Measurements from ENCODE around the gene FOXQ1.

Gene FOXQ1

GRCh38 chr6:1312203-1312472 is 240 bp downstream of the FOXQ1 start:
- Histone ChIP-seq H3K36me3 (ENCODE audit: control insufficient read depth, insufficient read depth, low read length) (no peaks in the 10 kb centered on the region), H3K4me1 (ENCODE audit: control insufficient read depth, insufficient read depth, low read length, poor library complexity, severe bottlenecking) (peaks cover 5% of the 10 kb centered on the region), H3K4me3 (ENCODE audit: insufficient read depth, low read depth, low read length, poor library complexity, severe bottlenecking) (peak overlapping the region; percentile 12), H3K27ac (ENCODE audit: insufficient read depth, low read length, poor library complexity, severe bottlenecking) (no peak overlapping the region), H3K27me3 (replicated peaks; ENCODE audit: control insufficient read depth, insufficient read depth, low read length, poor library complexity, severe bottlenecking) (peaks cover 11% of the 10 kb centered on the region), H3K9me3 (ENCODE audit: control insufficient read depth, low read length) (no peaks in the 10 kb centered on the region)
- no peak for DNase-seq

- no peak for DNase-seq
- no peak overlapping the region for H3K4me3 ChIP-seq (ENCODE audit: insufficient read depth, low read depth, low read length, poor library complexity, severe bottlenecking)
- no peaks in the 10 kb centered on the region for H3K9me3 ChIP-seq (ENCODE audit: control insufficient read depth, low read length)
- H3K27ac ChIP-seq (ENCODE audit: insufficient read depth, low read length, poor library complexity, severe bottlenecking), result no peak overlapping the region
- H3K4me1 ChIP-seq (ENCODE audit: control insufficient read depth, insufficient read depth, low read length, poor library complexity, severe bottlenecking), result peaks cover 5% of the 10 kb centered on the region
- H3K27me3 ChIP-seq (replicated peaks; ENCODE audit: control insufficient read depth, insufficient read depth, low read length, poor library complexity, severe bottlenecking), result peaks cover 11% of the 10 kb centered on the region
- no peaks in the 10 kb centered on the region for H3K36me3 ChIP-seq (ENCODE audit: control insufficient read depth, insufficient read depth, low read length)
These were observed 822 bp downstream of the FOXQ1 start for GRCh38 chr6:1312473-1313367.

- H3K9me3 ChIP-seq (ENCODE audit: control insufficient read depth, low read length), result no peaks in the 10 kb centered on the region
- H3K4me3 ChIP-seq (ENCODE audit: insufficient read depth, low read depth, low read length, poor library complexity, severe bottlenecking), result no peak overlapping the region
- peaks cover 11% of the 10 kb centered on the region for H3K27me3 ChIP-seq (replicated peaks; ENCODE audit: control insufficient read depth, insufficient read depth, low read length, poor library complexity, severe bottlenecking)
- H3K4me1 ChIP-seq (ENCODE audit: control insufficient read depth, insufficient read depth, low read length, poor library complexity, severe bottlenecking), result peaks cover 5% of the 10 kb centered on the region
- no peak overlapping the region for H3K27ac ChIP-seq (ENCODE audit: insufficient read depth, low read length, poor library complexity, severe bottlenecking)
- DNase-seq, result no peak
- no peaks in the 10 kb centered on the region for H3K36me3 ChIP-seq (ENCODE audit: control insufficient read depth, insufficient read depth, low read length)
These were observed 1.5 kb downstream of the FOXQ1 start for GRCh38 chr6:1313384-1313766.

GRCh38 chr6:1313767-1314503 is 2.0 kb downstream of the FOXQ1 start:
- Histone ChIP-seq H3K27me3 (replicated peaks; ENCODE audit: control insufficient read depth, insufficient read depth, low read length, poor library complexity, severe bottlenecking) (peaks cover 11% of the 10 kb centered on the region), H3K4me3 (ENCODE audit: insufficient read depth, low read depth, low read length, poor library complexity, severe bottlenecking) (no peak overlapping the region), H3K9me3 (ENCODE audit: control insufficient read depth, low read length) (no peaks in the 10 kb centered on the region), H3K27ac (ENCODE audit: insufficient read depth, low read length, poor library complexity, severe bottlenecking) (no peak overlapping the region), H3K4me1 (ENCODE audit: control insufficient read depth, insufficient read depth, low read length, poor library complexity, severe bottlenecking) (peaks cover 5% of the 10 kb centered on the region), H3K36me3 (ENCODE audit: control insufficient read depth, insufficient read depth, low read length) (no peaks in the 10 kb centered on the region)
- DNase-seq, result no peak

- peaks cover 5% of the 10 kb centered on the region for H3K4me1 ChIP-seq (ENCODE audit: control insufficient read depth, insufficient read depth, low read length, poor library complexity, severe bottlenecking)
- no peak overlapping the region for H3K4me3 ChIP-seq (ENCODE audit: insufficient read depth, low read depth, low read length, poor library complexity, severe bottlenecking)
- H3K9me3 ChIP-seq (ENCODE audit: control insufficient read depth, low read length), result no peaks in the 10 kb centered on the region
- no peak for DNase-seq
- H3K36me3 ChIP-seq (ENCODE audit: control insufficient read depth, insufficient read depth, low read length), result no peaks in the 10 kb centered on the region
- peaks cover 11% of the 10 kb centered on the region for H3K27me3 ChIP-seq (replicated peaks; ENCODE audit: control insufficient read depth, insufficient read depth, low read length, poor library complexity, severe bottlenecking)
- no peak overlapping the region for H3K27ac ChIP-seq (ENCODE audit: insufficient read depth, low read length, poor library complexity, severe bottlenecking)
These were observed 2.7 kb downstream of the FOXQ1 start for GRCh38 chr6:1314617-1315016.

- Histone ChIP-seq H3K4me1 (ENCODE audit: control insufficient read depth, insufficient read depth, low read length, poor library complexity, severe bottlenecking) (peaks cover 5% of the 10 kb centered on the region), H3K4me3 (ENCODE audit: insufficient read depth, low read depth, low read length, poor library complexity, severe bottlenecking) (no peak overlapping the region), H3K27me3 (replicated peaks; ENCODE audit: control insufficient read depth, insufficient read depth, low read length, poor library complexity, severe bottlenecking) (peaks cover 11% of the 10 kb centered on the region), H3K9me3 (ENCODE audit: control insufficient read depth, low read length) (no peaks in the 10 kb centered on the region), H3K36me3 (ENCODE audit: control insufficient read depth, insufficient read depth, low read length) (no peaks in the 10 kb centered on the region), H3K27ac (ENCODE audit: insufficient read depth, low read length, poor library complexity, severe bottlenecking) (no peak overlapping the region)
- no peak for DNase-seq
These were observed 3.3 kb downstream of the FOXQ1 start for GRCh38 chr6:1315201-1315559.

- Histone ChIP-seq H3K4me1 (ENCODE audit: control insufficient read depth, insufficient read depth, low read length, poor library complexity, severe bottlenecking) (peaks cover 5% of the 10 kb centered on the region), H3K36me3 (ENCODE audit: control insufficient read depth, insufficient read depth, low read length) (no peaks in the 10 kb centered on the region), H3K9me3 (ENCODE audit: control insufficient read depth, low read length) (no peaks in the 10 kb centered on the region), H3K27me3 (replicated peaks; ENCODE audit: control insufficient read depth, insufficient read depth, low read length, poor library complexity, severe bottlenecking) (peaks cover 11% of the 10 kb centered on the region), H3K27ac (ENCODE audit: insufficient read depth, low read length, poor library complexity, severe bottlenecking) (no peak overlapping the region), H3K4me3 (ENCODE audit: insufficient read depth, low read depth, low read length, poor library complexity, severe bottlenecking) (no peak overlapping the region)
- DNase-seq, result no peak
These were observed 3.9 kb downstream of the FOXQ1 start for GRCh38 chr6:1315560-1316386.

GRCh38 chr6:1316489-1316971 is 4.6 kb downstream of the FOXQ1 start:
- peaks cover 7% of the 10 kb centered on the region for H3K27me3 ChIP-seq (replicated peaks; ENCODE audit: control insufficient read depth, insufficient read depth, low read length, poor library complexity, severe bottlenecking)
- H3K27ac ChIP-seq (ENCODE audit: insufficient read depth, low read length, poor library complexity, severe bottlenecking), result no peak overlapping the region

GRCh38 chr6:1317302-1317815 is 5.5 kb downstream of the FOXQ1 start:
- no peaks in the 10 kb centered on the region for H3K4me1 ChIP-seq (ENCODE audit: control insufficient read depth, insufficient read depth, low read length, poor library complexity, severe bottlenecking)
- H3K27me3 ChIP-seq (replicated peaks; ENCODE audit: control insufficient read depth, insufficient read depth, low read length, poor library complexity, severe bottlenecking), result peaks cover 7% of the 10 kb centered on the region
- no peak overlapping the region for H3K27ac ChIP-seq (ENCODE audit: insufficient read depth, low read length, poor library complexity, severe bottlenecking)
- no peak overlapping the region for H3K4me3 ChIP-seq (ENCODE audit: insufficient read depth, low read depth, low read length, poor library complexity, severe bottlenecking)
- DNase-seq, result no peak
- no peaks in the 10 kb centered on the region for H3K36me3 ChIP-seq (ENCODE audit: control insufficient read depth, insufficient read depth, low read length)
- H3K9me3 ChIP-seq (ENCODE audit: control insufficient read depth, low read length), result no peaks in the 10 kb centered on the region

More at GRCh38 chr6:1316489-1316971, 4.6 kb downstream of the FOXQ1 start:
- peaks cover 2% of the 10 kb centered on the region for H3K4me1 ChIP-seq (ENCODE audit: control insufficient read depth, insufficient read depth, low read length, poor library complexity, severe bottlenecking)
- no peak for DNase-seq
- H3K36me3 ChIP-seq (ENCODE audit: control insufficient read depth, insufficient read depth, low read length), result no peaks in the 10 kb centered on the region
- peak overlapping the region; percentile 39 for H3K4me3 ChIP-seq (ENCODE audit: insufficient read depth, low read depth, low read length, poor library complexity, severe bottlenecking)
- H3K9me3 ChIP-seq (ENCODE audit: control insufficient read depth, low read length), result no peaks in the 10 kb centered on the region

Measured in effector memory CD4-positive, alpha-beta T cell (primary cell).